ENCODE data around the gene TAF7L.

Gene TAF7L

GRCh38 chrX:101220662-101221260 lies 70.4 kb downstream of the TAF7L start:
- no peak for DNase-seq (ENCODE audit: low read depth)

GRCh38 chrX:101219864-101220346 lies 71.2 kb downstream of the TAF7L start:
- DNase-seq (ENCODE audit: low read depth) = peak; percentile 31

DNA sequence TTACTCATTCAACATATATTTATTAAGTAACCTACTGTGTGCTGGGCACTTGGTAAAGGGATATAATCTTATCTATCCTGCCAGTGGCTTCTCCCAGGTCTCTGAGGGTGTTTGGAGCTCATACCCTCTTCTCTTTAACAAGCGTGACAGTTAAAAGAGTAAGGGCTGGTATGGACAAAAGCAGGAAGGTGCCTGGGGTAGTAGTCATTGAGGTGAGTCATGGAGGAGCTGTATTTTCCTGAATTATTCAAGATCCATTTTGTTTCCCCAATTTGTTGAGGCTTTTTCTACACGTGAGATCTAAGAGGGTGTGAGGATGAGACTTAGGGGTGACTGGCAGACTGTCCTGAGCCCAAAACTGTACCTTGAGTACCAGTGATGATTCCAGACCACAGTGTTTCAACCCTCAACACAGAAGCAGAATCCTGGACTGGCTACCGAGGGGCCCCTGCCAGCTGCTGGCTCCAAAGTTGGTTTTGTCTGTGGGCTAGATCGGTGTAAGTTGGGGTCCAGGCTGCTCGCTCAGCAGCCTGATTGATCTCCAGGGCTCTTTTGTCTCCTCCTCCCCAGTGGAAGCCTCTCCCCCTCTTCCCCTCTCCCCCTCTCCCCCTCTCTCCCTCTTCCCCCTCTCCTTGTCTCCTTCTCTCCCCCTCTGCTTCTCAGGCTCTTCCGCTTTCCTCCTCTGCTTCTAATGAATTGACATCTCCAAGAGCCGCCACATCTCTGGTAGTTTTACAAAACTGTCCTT lies 71.8 kb downstream of the TAF7L start, which contains the start of gene DRP2:
Gene DRP2, plus strand, starts transcription at position 671 of the 748 bp plus-strand sequence. CDS start 11,862 bp downstream, outside the sequence.
- peak; percentile 78 for DNase-seq (ENCODE audit: low read depth)

Data from ELR (cell line).